ENCODE measurements around the gene TCFL5.

TCFL5 gene

GRCh38 chr20:62895539-62895938, 33.9 kb upstream of the TCFL5 start:
- no peak for DNase-seq

- no peak for DNase-seq
Observed at GRCh38 chr20:62894261-62894660, 32.6 kb upstream of the TCFL5 start.

- DNase-seq, result no peak
Observed at GRCh38 chr20:62893700-62894099, 32.1 kb upstream of the TCFL5 start.

- DNase-seq, result no peak
Observed at GRCh38 chr20:62892348-62893304, 31.0 kb upstream of the TCFL5 start.

GRCh38 chr20:62891111-62891510, 29.5 kb upstream of the TCFL5 start:
- DNase-seq, result no peak

GRCh38 chr20:62890444-62890843, 28.8 kb upstream of the TCFL5 start:
- no peak for DNase-seq

GRCh38 chr20:62889871-62890270, 28.2 kb upstream of the TCFL5 start:
- no peak for DNase-seq

- DNase-seq, result no peak
Observed at GRCh38 chr20:62889411-62889810, 27.8 kb upstream of the TCFL5 start.

- DNase-seq, result no peak
Observed at GRCh38 chr20:62888910-62889309, 27.3 kb upstream of the TCFL5 start.

- DNase-seq, result no peak
Observed at GRCh38 chr20:62888406-62888805, 26.8 kb upstream of the TCFL5 start.

- DNase-seq, result no peak
Observed at GRCh38 chr20:62887860-62888239, 26.2 kb upstream of the TCFL5 start.

- no peak for DNase-seq
Observed at GRCh38 chr20:62887152-62887859, 25.7 kb upstream of the TCFL5 start.

- no peak for DNase-seq
Observed at GRCh38 chr20:62886709-62887058, 25.1 kb upstream of the TCFL5 start.

GRCh38 chr20:62885896-62886708, 24.5 kb upstream of the TCFL5 start:
- no peak for DNase-seq

- no peak for DNase-seq
Observed at GRCh38 chr20:62885046-62885895, 23.6 kb upstream of the TCFL5 start.

GRCh38 chr20:62884556-62884955, 22.9 kb upstream of the TCFL5 start:
- no peak for DNase-seq

GRCh38 chr20:62882426-62882825, 20.8 kb upstream of the TCFL5 start:
- DNase-seq, result no peak

- DNase-seq, result no peak
Observed at GRCh38 chr20:62881662-62882395, 20.2 kb upstream of the TCFL5 start.

GRCh38 chr20:62880935-62881661, 19.5 kb upstream of the TCFL5 start:
- no peak for DNase-seq

GRCh38 chr20:62880147-62880934, 18.7 kb upstream of the TCFL5 start:
- no peak for DNase-seq
